Natural killer cell treated with Interleukin-12 subunit alpha and Interleukin-12 subunit beta and Interleukin-15 and Interleukin-18, amount 100 ng/mL, for 72 hours (primary cell): ENCODE results near the gene PTCRA. TPM values are rescaled to one million over a fixed set of nuclear protein-coding genes. Genes with fewer than 3 reads are reported as not detected.
"Not testable (repeated sequence)": the region's sequence is repeated elsewhere in the genome, so short reads cannot be mapped to it uniquely, and the experiment has no call there.

Source experiments
- ATAC-seq, 2 donors: fragments of 150-1000 bp; cut with Tn5 transposase in 1 of 2; sonication (Bioruptor Pico), chemical (Tn5 transposase) in 1 of 2; 2 replicates each; pipeline ENCODE4 v1.10.0; 2021
- DNase-seq: peaks from one replicate; pipeline ENCODE4 v3.0.0; 2022; ENCODE audit warnings: low spot score
- H3K27ac Mint-ChIP-seq, 2 donors: 1 replicate in 1 of 2; 2 replicates in 1 of 2; pipeline ENCODE4 v1.8.0; 2022; ENCODE audit warnings: mixed read lengths in 2 of 2, mild to moderate bottlenecking in 1 of 2, moderate library complexity in 1 of 2
- H3K27me3 Mint-ChIP-seq, 2 donors: 1 replicate in 1 of 2; 2 replicates in 1 of 2; pipeline ENCODE4 v1.8.0; 2022; ENCODE audit warnings: mixed read lengths in 2 of 2
- H3K36me3 Mint-ChIP-seq: one replicate; pipeline ENCODE4 v1.8.0; 2022; ENCODE audit warnings: mixed read lengths
- H3K4me1 Mint-ChIP-seq, 2 donors: 1 replicate in 1 of 2; 2 replicates in 1 of 2; pipeline ENCODE4 v1.8.0; 2022; ENCODE audit warnings: low read depth in 2 of 2, mixed read lengths in 2 of 2, mild to moderate bottlenecking in 1 of 2
- H3K4me3 Mint-ChIP-seq: one replicate; pipeline ENCODE4 v1.8.0; 2022; ENCODE audit warnings: mixed read lengths
- H3K9me3 Mint-ChIP-seq: 2 replicates; pipeline ENCODE4 v1.8.0; 2022; ENCODE audit warnings: mixed read lengths
- total RNA-seq, 2 donors: library from RNA; stranded (reverse); gene quantifications; one replicate each; pipeline ENCODE4 v1.2.3, GENCODE V29; 2022

PTCRA gene
- total RNA-seq, 2 donors from 2014 or later: not detected

DNA sequence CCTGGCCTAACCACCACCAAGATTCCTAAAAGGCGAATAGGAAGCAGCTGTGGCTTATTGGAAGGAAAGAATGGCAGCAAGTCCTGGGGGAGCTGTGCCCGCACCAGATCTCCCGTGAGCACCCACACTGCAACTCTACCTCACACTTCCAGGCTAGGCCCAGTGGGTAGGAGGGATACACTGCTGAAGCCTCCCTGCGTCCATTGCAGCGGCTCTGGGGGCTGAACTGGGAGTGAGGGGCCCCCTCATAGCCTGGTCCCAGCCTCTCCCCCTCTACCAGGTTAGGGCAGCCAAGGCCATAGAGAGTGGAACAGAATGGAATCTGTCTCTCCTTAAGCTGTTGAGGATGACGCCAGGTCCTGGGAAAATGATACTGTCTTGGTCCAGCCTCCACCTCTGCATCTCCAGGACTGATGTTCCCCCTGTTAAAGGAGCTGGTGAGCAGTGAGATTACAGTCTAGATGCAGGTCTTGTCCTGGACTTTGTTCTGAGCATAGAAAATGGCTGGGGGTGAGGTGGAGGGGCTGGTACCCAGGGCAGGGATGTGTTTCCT, 24.7 kb downstream of the PTCRA start:
- Mint-ChIP-seq H3K36me3 (peaks cover 9% of the 10 kb centered on the region), H3K27me3 (no peaks in the 10 kb centered on the region), H3K27ac (peak overlapping the region in 1 of 2 donors; percentile 53), H3K4me3 (no peak overlapping the region), H3K9me3 (no peaks in the 10 kb centered on the region), H3K4me1 (peaks cover 0 to 14% of the 10 kb centered on the region in 2 donors)
- no peak for DNase-seq
- no peak for ATAC-seq

DNA sequence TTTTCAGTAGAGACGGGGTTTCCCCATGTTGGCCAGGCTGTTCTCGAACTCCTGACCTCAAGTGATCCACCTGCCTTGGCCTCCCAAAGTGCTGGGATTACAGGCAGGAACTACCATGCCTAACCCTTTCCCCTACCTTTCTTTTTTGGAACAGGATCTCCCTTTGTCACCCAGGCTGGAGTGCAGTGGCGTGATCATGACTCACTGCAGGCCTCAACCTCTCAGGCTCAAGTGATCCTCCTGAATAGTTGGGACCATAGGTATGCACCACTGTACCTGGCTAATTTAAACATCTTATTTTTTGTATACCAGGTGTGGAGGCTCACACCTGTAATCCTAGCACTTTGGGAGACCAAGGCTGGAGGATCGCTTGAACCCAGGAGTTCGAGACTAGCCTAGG, 25.5 kb downstream of the PTCRA start:
- H3K36me3 Mint-ChIP-seq, H3K27me3 Mint-ChIP-seq, ATAC-seq, H3K4me1 Mint-ChIP-seq, DNase-seq, H3K9me3 Mint-ChIP-seq, H3K4me3 Mint-ChIP-seq: not testable (repeated sequence)
- H3K27ac Mint-ChIP-seq: peak overlapping the region in 1 of 2 donors; percentile 53

DNA sequence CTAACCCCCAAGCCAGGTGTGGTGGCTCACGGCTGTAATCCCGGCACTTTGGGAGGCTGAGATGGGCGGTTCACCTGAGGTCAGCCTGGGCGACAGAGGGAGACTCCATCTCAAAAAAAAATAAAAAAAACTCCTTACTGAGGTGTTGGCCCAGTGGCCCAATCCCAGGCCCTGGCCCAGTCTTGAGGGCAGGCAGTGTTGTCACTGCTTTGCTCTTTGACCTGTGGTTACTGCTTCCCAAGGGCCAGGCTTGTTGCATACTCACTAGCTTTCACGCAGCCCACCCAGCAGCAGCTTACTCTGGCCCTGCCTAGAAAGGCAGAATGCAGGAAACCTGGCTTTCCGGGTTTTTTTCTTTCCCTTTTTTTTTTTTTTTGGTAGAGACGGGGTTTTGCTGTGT, 26.6 kb downstream of the PTCRA start:
- ATAC-seq: no peak
- Mint-ChIP-seq H3K4me1 (peaks cover 0 to 5% of the 10 kb centered on the region in 2 donors), H3K27ac (no peak overlapping the region), H3K9me3 (no peaks in the 10 kb centered on the region), H3K4me3 (no peak overlapping the region), H3K27me3 (no peaks in the 10 kb centered on the region), H3K36me3 (peaks cover 5% of the 10 kb centered on the region)
- no peak for DNase-seq

DNA sequence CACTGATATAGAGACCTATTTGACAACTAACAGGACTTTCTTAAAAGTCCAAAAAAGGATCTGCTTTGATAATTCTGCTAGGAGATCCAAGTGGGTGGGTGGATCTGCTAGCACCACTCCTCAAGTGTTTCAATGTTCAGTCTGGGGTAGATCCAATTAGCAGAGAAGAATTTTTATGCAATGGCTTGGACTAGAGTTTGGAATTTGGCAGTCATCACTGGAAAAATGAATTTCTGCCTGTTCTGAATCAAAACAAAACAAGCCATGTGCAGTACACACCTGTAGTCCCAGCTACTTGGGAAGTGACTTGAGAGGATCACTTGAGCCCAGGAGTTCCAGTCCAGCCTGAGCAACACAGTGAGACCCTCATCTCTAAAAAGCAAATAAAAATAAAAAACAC, 32.1 kb downstream of the PTCRA start:
- ATAC-seq: no peak
- H3K36me3 Mint-ChIP-seq: no peaks in the 10 kb centered on the region
- no peaks in the 10 kb centered on the region for H3K27me3 Mint-ChIP-seq
- H3K4me3 Mint-ChIP-seq: no peak overlapping the region
- no peaks in the 10 kb centered on the region for H3K4me1 Mint-ChIP-seq
- no peak overlapping the region for H3K27ac Mint-ChIP-seq
- no peak for DNase-seq
- H3K9me3 Mint-ChIP-seq: no peaks in the 10 kb centered on the region

DNA sequence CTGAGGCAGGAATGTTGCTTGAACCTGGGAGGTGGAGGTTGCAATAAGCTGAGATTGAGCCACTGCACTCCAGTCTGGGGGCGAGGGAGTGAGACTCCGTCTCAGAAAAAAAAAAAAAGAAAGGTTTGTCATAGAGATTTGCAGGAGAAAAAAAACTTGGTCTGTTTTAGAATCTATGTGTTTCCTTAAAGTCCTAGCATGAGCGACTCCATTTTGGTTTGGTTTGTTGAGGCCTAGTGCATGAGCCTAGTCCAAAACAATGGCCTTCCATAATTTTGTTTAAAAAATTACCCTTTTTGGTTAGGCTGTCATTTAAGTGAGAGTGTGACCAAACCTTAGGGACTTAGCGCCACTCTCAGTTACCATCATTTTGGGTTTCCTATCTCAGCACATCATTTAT, 36.5 kb downstream of the PTCRA start:
- H3K4me3 Mint-ChIP-seq: no peak overlapping the region

DNA sequence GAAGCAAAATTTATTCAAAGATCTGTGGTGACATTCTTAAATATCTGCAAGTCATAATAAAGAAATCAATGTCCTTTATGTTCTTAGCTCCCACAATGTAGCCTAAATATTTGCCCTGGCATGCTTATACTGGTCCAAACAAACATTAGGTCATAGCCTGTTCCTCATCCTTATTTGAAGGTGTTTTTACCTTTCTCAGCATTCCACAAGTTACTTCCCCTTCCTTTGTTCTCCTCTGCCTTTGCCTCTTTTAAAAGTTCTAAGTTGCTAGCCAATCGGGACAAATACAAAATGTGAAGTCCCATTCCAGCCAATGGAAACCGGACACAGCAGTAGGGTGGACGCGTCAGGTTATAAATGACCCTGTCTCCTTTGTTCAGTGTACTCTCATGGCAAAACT, 38.6 kb downstream of the PTCRA start:
- H3K27ac Mint-ChIP-seq, H3K27me3 Mint-ChIP-seq, DNase-seq, H3K36me3 Mint-ChIP-seq, ATAC-seq, H3K4me3 Mint-ChIP-seq, H3K4me1 Mint-ChIP-seq, H3K9me3 Mint-ChIP-seq: not testable (repeated sequence)

More for the DNA sequence above, 36.5 kb downstream of the PTCRA start:
- no peaks in the 10 kb centered on the region for H3K4me1 Mint-ChIP-seq
- H3K36me3 Mint-ChIP-seq: no peaks in the 10 kb centered on the region
- no peaks in the 10 kb centered on the region for H3K9me3 Mint-ChIP-seq
- H3K27ac Mint-ChIP-seq: no peak overlapping the region
- H3K27me3 Mint-ChIP-seq: no peaks in the 10 kb centered on the region
- DNase-seq: no peak
- ATAC-seq: no peak

DNA sequence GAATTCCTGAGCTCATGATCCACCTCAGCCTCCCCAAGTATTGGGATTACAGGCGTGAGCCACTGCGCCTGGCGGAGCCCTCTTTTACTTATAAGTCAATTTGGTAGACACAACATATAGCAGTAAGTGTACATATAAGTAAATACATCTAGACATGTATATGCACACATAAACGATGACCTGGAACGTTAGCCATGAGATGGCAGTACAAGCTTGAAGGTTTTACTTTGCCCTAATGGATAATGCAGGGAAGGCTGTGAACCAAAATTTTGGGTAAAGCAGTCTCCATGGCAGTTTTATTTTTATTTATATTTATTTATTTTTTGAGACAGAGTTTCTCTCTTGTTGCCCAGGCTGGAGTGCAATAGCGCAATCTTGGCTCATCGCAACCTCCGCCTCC, 42.3 kb downstream of the PTCRA start:
- no peak for DNase-seq
- no peaks in the 10 kb centered on the region for H3K9me3 Mint-ChIP-seq
- peaks cover 9 to 11% of the 10 kb centered on the region in 2 donors for H3K4me1 Mint-ChIP-seq
- no peak overlapping the region for H3K27ac Mint-ChIP-seq
- ATAC-seq: no peak
- peaks cover 7 to 8% of the 10 kb centered on the region in 2 donors for H3K27me3 Mint-ChIP-seq
- H3K36me3 Mint-ChIP-seq: no peaks in the 10 kb centered on the region
- H3K4me3 Mint-ChIP-seq: no peak overlapping the region

DNA sequence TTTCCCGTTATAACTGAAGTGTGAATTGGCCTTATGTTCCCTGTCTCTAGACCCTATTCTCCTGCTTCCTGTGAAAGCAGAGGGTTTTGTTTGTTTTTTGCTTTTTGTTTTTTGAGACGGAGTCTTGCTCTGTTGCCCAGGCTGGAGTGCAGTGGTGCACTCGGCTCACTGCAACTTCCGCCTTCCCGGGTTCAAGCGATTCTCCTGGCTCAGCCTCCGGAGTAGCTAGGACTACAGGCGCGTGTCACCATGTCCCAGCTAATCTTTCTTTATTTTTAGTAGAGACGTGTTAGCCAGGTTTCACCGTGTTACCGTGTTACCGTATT, 44.0 kb downstream of the PTCRA start:
- H3K4me1 Mint-ChIP-seq: peaks cover 9 to 11% of the 10 kb centered on the region in 2 donors
- no peaks in the 10 kb centered on the region for H3K36me3 Mint-ChIP-seq
- ATAC-seq: no peak
- no peak for DNase-seq
- H3K27ac Mint-ChIP-seq: no peak overlapping the region
- peak overlapping the region; percentile 77 for H3K4me3 Mint-ChIP-seq
- H3K27me3 Mint-ChIP-seq: peaks cover 7 to 8% of the 10 kb centered on the region in 2 donors
- H3K9me3 Mint-ChIP-seq: no peaks in the 10 kb centered on the region

DNA sequence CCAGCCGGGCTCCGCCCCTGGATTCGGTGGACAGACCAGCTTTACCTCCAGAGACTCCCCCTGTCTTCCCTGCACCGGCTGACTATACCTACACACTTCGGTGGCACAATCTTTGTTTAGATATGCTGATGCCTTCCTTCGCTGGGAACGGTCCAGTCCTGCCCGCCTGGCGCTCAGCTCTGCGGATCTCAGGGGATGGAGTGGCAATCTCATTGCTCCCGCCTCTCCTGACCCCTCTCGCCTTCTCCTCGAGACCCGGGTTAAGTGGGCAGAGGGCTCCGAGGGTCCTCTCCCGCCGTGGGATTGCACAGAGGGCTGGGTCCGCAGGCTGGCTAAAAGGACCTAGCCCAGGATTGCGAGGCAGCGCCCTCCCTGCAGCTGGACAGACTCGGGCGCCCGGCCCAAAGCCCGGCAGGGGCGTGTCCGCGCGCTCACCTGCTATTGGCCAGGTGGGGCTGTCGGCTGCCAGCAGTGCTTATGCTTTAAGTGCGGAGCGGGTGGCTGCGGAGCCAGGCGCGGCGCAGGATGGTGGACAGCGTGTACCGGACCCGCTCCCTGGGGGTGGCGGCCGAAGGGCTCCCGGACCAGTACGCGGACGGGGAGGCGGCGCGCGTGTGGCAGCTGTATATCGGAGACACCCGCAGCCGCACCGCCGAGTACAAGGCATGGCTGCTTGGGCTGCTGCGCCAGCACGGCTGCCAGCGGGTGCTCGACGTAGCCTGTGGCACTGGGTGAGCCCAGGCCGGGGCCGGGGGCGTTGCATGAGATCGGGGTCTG, 44.6 kb downstream of the PTCRA start, which contains the start of gene GNMT:
GNMT (plus strand) TSS at position 512 of the 777 bp plus-strand sequence; CDS start at position 526, 14 bp downstream.
- Mint-ChIP-seq H3K4me1 (peaks cover 9 to 11% of the 10 kb centered on the region in 2 donors), H3K4me3 (peak within 1 kb of the TSS; percentile 77), H3K9me3 (no peaks in the 10 kb centered on the region), H3K27me3 (peaks cover 7 to 8% of the 10 kb centered on the region in 2 donors), H3K27ac (no peak within 1 kb of the TSS), H3K36me3 (no peaks in the 10 kb centered on the region)
- peak; percentile 65 to 76 for ATAC-seq
- DNase-seq: no peak

DNA sequence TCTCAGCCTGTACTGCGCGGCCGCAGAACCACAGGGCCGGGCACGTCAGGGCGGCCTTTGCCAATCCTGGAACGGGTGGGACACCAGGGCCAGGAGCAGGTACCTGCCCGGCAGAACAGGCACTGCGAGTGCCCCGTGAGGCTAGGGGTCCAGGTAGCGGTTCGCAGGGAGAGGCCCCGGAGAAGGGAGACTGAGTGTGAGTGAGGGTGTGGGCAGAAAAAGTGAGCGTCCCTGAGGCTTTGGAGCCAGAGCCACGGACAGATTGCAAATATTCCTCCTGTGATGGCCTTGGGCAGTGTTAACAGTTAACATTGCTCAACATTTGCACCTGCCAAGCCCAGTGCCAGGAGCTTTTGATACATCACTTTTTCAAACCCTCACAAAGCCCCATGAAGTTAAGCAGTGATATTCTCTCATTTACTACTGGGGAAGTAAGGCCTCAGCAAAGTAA, 45.2 kb downstream of the PTCRA start:
- no peaks in the 10 kb centered on the region for H3K9me3 Mint-ChIP-seq
- H3K36me3 Mint-ChIP-seq: no peaks in the 10 kb centered on the region
- H3K27me3 Mint-ChIP-seq: peaks cover 7 to 8% of the 10 kb centered on the region in 2 donors
- peak overlapping the region; percentile 77 for H3K4me3 Mint-ChIP-seq
- ATAC-seq: peak in 1 of 2 donors; percentile 41
- DNase-seq: no peak
- peaks cover 9 to 11% of the 10 kb centered on the region in 2 donors for H3K4me1 Mint-ChIP-seq
- H3K27ac Mint-ChIP-seq: no peak overlapping the region

DNA sequence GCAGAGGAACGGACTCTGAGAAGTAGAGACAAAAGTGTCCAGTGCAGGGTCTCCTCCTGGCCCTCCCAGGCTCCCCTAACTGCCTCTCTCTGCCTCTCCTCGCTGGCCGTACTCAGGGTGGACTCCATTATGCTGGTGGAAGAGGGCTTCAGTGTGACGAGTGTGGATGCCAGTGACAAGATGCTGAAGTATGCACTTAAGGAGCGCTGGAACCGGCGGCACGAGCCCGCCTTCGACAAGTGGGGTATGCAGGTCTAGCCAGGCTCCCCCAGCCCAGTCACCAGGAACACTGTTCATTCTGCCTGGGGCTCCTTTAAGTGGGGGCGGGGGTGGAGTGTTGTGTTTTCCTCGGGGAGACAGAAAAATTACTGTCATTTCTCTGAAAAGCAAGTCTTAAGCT, 46.2 kb downstream of the PTCRA start:
- ATAC-seq (no peak), DNase-seq (no peak)
- Mint-ChIP-seq H3K27me3 (peaks cover 7 to 8% of the 10 kb centered on the region in 2 donors), H3K36me3 (no peaks in the 10 kb centered on the region), H3K9me3 (no peaks in the 10 kb centered on the region), H3K4me1 (peaks cover 9 to 11% of the 10 kb centered on the region in 2 donors), H3K27ac (no peak overlapping the region), H3K4me3 (peak overlapping the region; percentile 30)

DNA sequence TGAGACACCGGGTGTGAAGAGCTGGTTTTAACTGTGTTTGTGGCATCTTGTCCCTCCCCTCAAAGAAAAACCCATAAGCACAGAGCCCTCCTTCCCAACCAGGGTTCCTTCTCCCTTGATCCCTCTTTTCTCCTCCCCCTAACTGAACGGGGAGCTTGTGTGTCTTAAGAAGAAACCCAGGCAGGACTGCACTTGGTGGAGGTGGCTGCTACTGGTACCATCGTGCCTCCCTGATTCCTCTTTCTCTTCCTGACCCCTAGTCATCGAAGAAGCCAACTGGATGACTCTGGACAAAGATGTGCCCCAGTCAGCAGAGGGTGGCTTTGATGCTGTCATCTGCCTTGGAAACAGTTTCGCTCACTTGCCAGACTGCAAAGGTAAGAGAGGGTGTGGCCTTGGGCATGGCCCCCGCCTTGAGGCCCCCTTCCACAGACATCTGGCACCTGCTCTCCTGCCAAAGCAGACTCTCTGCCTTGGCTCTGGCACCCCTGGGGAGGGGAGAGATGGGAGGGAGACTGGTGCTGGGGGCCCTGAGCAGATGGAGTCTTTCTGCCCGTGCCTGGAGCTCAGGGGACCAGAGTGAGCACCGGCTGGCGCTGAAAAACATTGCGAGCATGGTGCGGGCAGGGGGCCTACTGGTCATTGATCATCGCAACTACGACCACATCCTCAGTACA, 46.8 kb downstream of the PTCRA start:
- DNase-seq (no peak), ATAC-seq (no peak)
- Mint-ChIP-seq H3K4me1 (peaks cover 9 to 11% of the 10 kb centered on the region in 2 donors), H3K9me3 (no peaks in the 10 kb centered on the region), H3K27me3 (peaks cover 7 to 8% of the 10 kb centered on the region in 2 donors), H3K4me3 (no peak overlapping the region), H3K27ac (no peak overlapping the region), H3K36me3 (no peaks in the 10 kb centered on the region)

DNA sequence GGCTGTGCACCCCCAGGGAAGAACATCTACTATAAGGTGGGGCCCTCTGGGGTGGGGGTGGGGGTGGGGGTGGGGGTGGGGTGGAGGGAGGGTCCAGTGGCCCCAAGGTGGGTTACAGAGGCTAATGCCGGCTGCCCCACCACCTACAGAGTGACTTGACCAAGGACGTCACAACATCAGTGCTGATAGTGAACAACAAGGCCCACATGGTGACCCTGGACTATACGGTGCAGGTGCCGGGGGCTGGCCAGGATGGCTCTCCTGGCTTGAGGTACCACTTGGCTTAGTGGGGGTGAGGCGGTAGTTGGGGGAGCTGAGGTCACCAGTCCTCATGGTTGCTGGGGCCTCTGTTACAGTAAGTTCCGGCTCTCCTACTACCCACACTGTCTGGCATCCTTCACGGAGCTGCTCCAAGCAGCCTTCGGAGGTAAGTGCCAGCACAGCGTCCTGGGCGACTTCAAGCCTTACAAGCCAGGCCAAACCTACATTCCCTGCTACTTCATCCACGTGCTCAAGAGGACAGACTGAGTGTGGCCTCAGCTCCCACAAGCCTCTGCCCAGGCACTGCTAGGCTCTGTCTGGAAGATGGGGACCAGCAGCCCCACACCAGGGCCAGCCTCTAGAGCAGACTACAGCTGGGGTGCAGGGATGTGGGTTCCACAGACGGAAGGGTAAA, 47.5 kb downstream of the PTCRA start:
- Mint-ChIP-seq H3K27me3 (peaks cover 7 to 8% of the 10 kb centered on the region in 2 donors), H3K4me1 (peaks cover 9 to 11% of the 10 kb centered on the region in 2 donors), H3K36me3 (no peaks in the 10 kb centered on the region), H3K27ac (no peak overlapping the region), H3K9me3 (no peaks in the 10 kb centered on the region), H3K4me3 (no peak overlapping the region)
- DNase-seq (no peak), ATAC-seq (no peak)
